Measurements from ENCODE around the gene CTSZ.
A peak's percentile ranks its signal among the peaks of the same experiment; 100 is the strongest.

DNA sequence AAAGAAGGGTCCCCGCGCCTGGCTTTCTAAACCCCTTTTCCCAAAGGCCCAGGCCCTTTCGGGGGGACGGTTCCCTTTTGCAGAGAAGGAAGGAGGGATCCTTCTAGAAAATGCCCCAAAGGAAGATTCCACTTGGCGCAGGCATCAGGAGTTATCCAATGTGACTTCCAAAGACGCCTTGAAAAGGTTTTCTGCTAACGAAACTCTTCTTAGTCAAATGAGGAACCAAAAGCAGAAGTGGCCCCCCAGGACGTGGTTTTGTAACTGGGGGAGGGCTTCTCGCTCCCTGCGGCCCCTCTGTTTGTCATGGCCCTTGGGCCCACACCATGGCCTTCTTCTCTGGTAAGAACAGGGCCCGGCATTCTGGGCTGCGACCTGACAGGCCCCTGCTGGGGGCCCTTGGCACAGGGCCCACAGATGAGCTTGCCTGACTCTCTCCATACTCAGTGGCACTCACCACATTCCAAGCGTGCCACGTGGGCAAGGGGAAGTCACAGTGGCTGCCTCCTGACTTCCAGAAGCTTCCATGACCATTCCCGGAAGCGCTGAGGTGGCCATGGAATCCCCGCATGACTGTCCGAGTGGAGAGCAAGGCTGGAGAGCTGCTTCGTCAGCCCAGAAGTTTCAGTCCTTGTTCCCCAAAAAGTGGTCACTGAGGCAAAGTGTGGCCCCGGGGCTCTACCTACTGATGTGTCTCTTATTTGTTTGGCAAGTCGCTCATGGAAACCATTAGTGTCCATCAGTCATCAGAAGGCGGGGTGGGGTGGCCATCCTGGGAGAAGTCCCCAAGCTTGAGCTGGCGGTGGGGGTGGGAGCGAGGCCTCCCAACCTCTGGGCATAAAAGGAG is 834 bp upstream of the CTSZ start:
- TF ChIP-seq, protein P1, sequence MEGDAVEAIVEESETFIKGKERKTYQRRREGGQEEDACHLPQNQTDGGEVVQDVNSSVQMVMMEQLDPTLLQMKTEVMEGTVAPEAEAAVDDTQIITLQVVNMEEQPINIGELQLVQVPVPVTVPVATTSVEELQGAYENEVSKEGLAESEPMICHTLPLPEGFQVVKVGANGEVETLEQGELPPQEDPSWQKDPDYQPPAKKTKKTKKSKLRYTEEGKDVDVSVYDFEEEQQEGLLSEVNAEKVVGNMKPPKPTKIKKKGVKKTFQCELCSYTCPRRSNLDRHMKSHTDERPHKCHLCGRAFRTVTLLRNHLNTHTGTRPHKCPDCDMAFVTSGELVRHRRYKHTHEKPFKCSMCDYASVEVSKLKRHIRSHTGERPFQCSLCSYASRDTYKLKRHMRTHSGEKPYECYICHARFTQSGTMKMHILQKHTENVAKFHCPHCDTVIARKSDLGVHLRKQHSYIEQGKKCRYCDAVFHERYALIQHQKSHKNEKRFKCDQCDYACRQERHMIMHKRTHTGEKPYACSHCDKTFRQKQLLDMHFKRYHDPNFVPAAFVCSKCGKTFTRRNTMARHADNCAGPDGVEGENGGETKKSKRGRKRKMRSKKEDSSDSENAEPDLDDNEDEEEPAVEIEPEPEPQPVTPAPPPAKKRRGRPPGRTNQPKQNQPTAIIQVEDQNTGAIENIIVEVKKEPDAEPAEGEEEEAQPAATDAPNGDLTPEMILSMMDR (IDR thresholded peaks at IDR 0.05) = no peak
- no peak for TF ChIP-seq POLR2A (IDR thresholded peaks at IDR 0.05)
- peak; percentile 38 to 40 for TF ChIP-seq EP300 (IDR thresholded peaks at IDR 0.05)
